Measurements from ENCODE around the gene SERPINA10.
"Not testable (repeated sequence)": the region's sequence is repeated elsewhere in the genome, so short reads cannot be mapped to it uniquely, and the experiment has no call there.

SERPINA10 gene

GRCh38 chr14:94291159-94291905, 1.7 kb downstream of the SERPINA10 start:
- no peak for TF ChIP-seq JUND (IDR thresholded peaks at IDR 0.05; ENCODE audit: low read depth)
- in situ Hi-C loops (cut with HindIII; ENCODE audit: low pct_unique_long_range_greater_than_20kb, low sequenced_read_pairs), result no loop called here
- no peak for DNase-seq (ENCODE audit: low read depth in 1 of 2, low spot score in 1 of 2)

DNA sequence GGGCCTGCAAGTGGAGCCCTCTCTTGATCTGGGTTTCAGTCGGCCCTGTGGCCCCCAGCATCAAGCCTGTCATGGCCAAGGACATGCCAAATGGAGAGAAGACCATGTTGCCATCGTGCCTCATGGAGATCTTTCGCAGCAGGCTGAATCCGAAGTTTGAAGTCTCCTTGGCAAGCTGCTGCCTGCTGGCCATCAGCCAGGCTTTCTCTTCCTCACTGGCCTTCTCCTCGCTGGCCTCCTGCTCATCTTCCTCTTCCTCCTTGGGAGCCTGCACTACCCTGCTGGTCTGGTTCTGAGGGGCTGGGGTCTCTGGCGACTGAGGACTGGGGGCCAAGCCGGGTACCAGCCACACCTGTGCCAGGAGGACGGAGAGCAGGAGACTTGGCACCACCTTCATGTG, 2.9 kb downstream of the SERPINA10 start:
- in situ Hi-C loops (cut with HindIII; ENCODE audit: low pct_unique_long_range_greater_than_20kb, low sequenced_read_pairs), result no loop called here
- no peak for TF ChIP-seq JUND (IDR thresholded peaks at IDR 0.05; ENCODE audit: low read depth)
- DNase-seq (ENCODE audit: low read depth in 1 of 2, low spot score in 1 of 2), result no peak

- in situ Hi-C loops (cut with HindIII; ENCODE audit: low pct_unique_long_range_greater_than_20kb, low sequenced_read_pairs), result no loop called here
- no peak for TF ChIP-seq JUND (IDR thresholded peaks at IDR 0.05; ENCODE audit: low read depth)
- no peak for DNase-seq (ENCODE audit: low read depth in 1 of 2, low spot score in 1 of 2)
These were observed 4.2 kb downstream of the SERPINA10 start for GRCh38 chr14:94288610-94289465.

DNA sequence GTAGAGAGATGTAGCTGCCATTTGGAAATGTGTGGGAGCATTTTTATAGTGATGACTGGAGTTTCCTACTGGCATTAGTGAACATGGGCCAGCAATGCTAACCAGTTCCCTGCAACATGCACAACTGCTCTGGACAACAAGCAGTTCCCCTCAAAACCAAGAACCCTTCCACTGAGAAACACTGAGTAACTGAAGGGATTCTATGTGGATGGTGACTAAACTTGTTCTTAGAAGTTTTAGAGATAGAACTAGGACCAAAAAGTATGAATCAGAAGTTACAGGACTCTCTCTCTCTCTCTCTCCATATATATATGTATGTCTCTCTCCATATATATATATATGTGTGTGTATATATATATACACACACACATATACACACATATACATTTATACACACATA, 7.9 kb downstream of the SERPINA10 start:
- no peak for TF ChIP-seq JUND (IDR thresholded peaks at IDR 0.05; ENCODE audit: low read depth)
- no peak for DNase-seq (ENCODE audit: low read depth in 1 of 2, low spot score in 1 of 2)
- in situ Hi-C loops (cut with HindIII; ENCODE audit: low pct_unique_long_range_greater_than_20kb, low sequenced_read_pairs), result no loop called here

GRCh38 chr14:94284221-94284620, 8.8 kb downstream of the SERPINA10 start:
- DNase-seq (ENCODE audit: low read depth in 1 of 2, low spot score in 1 of 2), result no peak
- in situ Hi-C loops (cut with HindIII; ENCODE audit: low pct_unique_long_range_greater_than_20kb, low sequenced_read_pairs), result no loop called here
- no peak for TF ChIP-seq JUND (IDR thresholded peaks at IDR 0.05; ENCODE audit: low read depth)

DNA sequence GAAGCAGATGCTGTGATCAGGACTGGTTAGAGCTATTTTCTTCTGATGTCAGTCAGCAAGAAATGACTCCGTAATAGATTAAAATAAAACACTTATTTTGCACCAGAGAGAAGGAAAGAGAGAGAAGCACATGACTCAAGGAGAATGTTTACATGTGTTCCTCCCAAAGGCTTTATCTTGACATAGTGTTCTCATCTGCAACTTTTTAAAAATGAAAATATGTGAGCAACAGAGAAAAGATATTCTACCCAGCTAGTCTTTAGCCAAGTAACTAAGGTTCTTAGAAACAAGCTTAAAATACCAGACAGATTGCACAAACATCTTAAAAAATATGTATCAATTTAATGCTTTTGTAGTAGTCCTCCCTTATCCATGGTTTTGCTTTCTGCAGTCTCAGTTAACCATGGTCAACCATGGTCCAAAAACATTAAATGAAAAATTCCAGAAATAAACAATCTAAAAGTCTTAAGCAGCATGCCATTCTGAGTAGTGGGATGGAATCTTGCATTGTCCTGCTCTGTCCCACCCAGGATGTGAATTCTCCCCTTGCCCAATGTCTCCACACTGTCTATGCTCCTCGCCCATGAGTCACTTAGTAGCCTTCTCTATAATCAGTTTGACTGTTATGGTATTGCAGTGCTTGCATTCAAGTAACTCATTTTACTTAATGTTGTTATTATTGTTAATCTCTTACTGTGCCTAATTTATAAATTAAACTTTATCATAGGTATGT, 9.9 kb downstream of the SERPINA10 start:
- in situ Hi-C loops (cut with HindIII; ENCODE audit: low pct_unique_long_range_greater_than_20kb, low sequenced_read_pairs), result no loop called here
- no peak for DNase-seq (ENCODE audit: low read depth in 1 of 2, low spot score in 1 of 2)
- TF ChIP-seq JUND (IDR thresholded peaks at IDR 0.05; ENCODE audit: low read depth), result no peak

- in situ Hi-C loops (cut with HindIII; ENCODE audit: low pct_unique_long_range_greater_than_20kb, low sequenced_read_pairs), result no loop called here
- TF ChIP-seq JUND (IDR thresholded peaks at IDR 0.05; ENCODE audit: low read depth), result no peak
- no peak for DNase-seq (ENCODE audit: low read depth in 1 of 2, low spot score in 1 of 2)
These were observed 14.3 kb downstream of the SERPINA10 start for GRCh38 chr14:94278731-94279130.

GRCh38 chr14:94276898-94277561, 16.0 kb downstream of the SERPINA10 start:
- in situ Hi-C loops (cut with HindIII; ENCODE audit: low pct_unique_long_range_greater_than_20kb, low sequenced_read_pairs); DNase-seq (ENCODE audit: low read depth in 1 of 2, low spot score in 1 of 2): not testable (repeated sequence)

- TF ChIP-seq JUND (IDR thresholded peaks at IDR 0.05; ENCODE audit: low read depth), result no peak
- in situ Hi-C loops (cut with HindIII; ENCODE audit: low pct_unique_long_range_greater_than_20kb, low sequenced_read_pairs), result no loop called here
These were observed 23.9 kb downstream of the SERPINA10 start for GRCh38 chr14:94269156-94269555.

DNA sequence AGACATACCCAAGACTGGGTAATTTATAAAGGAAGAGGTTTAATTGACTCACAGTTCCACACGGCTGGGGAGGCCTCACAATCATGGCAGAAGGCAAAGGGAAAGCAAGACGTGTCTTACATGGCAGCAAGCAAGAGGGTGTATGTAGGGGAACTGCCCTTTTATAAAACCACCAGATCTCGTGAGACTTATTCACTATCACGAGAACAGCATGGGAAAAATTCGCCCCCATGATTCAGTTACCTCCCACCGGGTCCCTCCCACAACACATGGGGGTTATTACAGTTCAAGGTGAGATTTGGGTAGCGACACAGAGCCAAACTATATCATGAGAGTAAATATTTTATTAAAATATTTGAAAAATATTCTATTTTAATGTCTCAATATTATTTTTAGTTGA, 24.5 kb downstream of the SERPINA10 start:
- in situ Hi-C loops (cut with HindIII; ENCODE audit: low pct_unique_long_range_greater_than_20kb, low sequenced_read_pairs); DNase-seq (ENCODE audit: low read depth in 1 of 2, low spot score in 1 of 2): not testable (repeated sequence)

More at GRCh38 chr14:94269156-94269555, 23.9 kb downstream of the SERPINA10 start:
- no peak for DNase-seq (ENCODE audit: low read depth in 1 of 2, low spot score in 1 of 2)

- no peak for DNase-seq (ENCODE audit: low read depth in 1 of 2, low spot score in 1 of 2)
- in situ Hi-C loops (cut with HindIII; ENCODE audit: low pct_unique_long_range_greater_than_20kb, low sequenced_read_pairs), result no loop called here
- no peak for TF ChIP-seq JUND (IDR thresholded peaks at IDR 0.05; ENCODE audit: low read depth)
These were observed 25.7 kb downstream of the SERPINA10 start for GRCh38 chr14:94267352-94267751.

GRCh38 chr14:94264195-94264594, 28.9 kb downstream of the SERPINA10 start:
- DNase-seq (ENCODE audit: low read depth in 1 of 2, low spot score in 1 of 2); in situ Hi-C loops (cut with HindIII; ENCODE audit: low pct_unique_long_range_greater_than_20kb, low sequenced_read_pairs): not testable (repeated sequence)
